ENCODE results near the gene NTRK2.

DNA sequence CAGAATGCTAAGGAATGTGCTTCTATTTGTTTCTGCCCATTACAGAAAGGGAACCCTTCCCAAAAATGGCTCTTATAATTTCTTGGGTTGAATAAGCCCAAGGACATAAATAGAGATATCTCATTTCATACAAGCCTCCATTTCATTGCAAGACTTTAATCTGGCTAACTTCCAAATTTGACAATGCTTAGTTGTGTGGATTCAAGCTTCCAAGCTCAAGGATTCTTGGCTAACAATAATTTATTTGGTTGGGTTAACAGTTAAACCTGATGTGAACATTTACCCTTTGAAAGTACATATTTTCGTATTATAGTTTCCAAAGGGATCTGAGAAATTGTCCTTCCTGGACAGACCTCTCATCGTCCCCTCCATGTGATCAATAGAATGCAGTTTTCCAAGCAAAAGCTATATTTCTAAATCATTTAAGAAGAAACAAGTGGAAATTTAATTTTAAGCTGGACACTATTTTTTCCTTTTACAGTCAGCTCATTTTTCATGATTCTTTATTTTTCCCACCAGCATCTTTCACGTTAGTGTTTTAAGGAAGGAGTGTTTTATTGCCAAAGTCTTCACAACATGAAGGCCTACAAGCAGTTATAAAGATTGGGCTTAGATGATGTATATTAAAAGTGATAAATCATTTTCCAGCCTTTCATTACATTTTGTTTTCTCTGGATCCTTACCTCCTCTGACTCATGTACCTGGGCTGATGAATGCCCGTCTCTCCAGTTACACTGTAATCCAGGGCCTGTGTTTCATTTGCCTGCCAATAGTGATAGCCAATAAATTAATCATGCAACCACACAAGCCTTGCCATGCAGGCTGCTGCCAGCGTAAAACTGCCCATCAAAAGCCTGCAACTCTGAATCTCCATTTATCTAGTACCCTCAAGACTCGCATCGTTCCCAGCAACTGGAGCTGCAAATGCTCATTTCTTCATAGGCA is 176.7 kb downstream of the NTRK2 start:
- TF ChIP-seq CTCF (IDR thresholded peaks at IDR 0.05): no peak
- TF ChIP-seq POLR2A (IDR thresholded peaks at IDR 0.05): no peak
